Measurements from ENCODE around the gene WIPI1. TPM values are rescaled to one million over a fixed set of nuclear protein-coding genes. Genes with fewer than 3 reads are reported as not detected.

WIPI1 gene
- total RNA-seq, 1 experiment from 2014 or later: 38.4 TPM

DNA sequence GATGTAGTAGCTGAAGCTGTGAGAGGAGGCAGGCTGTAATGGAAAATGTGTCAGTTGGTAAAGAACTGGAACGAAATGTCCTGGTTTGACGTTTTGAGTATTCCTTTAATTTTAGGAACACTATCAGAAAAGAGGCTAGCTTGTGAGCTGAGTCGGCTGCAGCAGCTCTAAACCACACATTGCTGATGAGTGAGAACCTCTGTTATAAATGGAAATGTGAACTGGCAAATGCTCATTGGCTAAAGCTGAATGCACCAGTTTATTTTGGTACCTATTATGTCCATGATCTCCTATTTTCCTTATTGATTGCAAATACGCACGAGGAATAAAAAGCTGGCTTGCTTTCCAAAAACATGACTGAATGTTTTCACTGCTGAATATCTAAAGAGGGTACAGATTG is 11.0 kb upstream of the WIPI1 start:
- intact Hi-C loops (cut with micrococcal nuclease): no loop called here
- H3K27ac Mint-ChIP-seq (ENCODE audit: low read depth, unreplicated experiment): no peak overlapping the region
- ChIA-PET CTCF (interaction anchor here (1.0 to 3.0 kb wide), 4 partner anchors 16 to 769 kb away, joined by 3 to 10 read pairs (median 6); no protein-coding TSS in a partner anchor), POLR2A (interaction anchor here (0.7 to 3.8 kb wide), 3 partner anchors 10 to 44 kb away, joined by 3 to 19 read pairs (median 4); partner anchors contain the start of genes PRKAR1A and WIPI1)
- H3K9me3 Mint-ChIP-seq (ENCODE audit: unreplicated experiment): no peaks in the 10 kb centered on the region
- no peak for DNase-seq (ENCODE audit: unreplicated experiment)
- TF ChIP-seq, protein P1, sequence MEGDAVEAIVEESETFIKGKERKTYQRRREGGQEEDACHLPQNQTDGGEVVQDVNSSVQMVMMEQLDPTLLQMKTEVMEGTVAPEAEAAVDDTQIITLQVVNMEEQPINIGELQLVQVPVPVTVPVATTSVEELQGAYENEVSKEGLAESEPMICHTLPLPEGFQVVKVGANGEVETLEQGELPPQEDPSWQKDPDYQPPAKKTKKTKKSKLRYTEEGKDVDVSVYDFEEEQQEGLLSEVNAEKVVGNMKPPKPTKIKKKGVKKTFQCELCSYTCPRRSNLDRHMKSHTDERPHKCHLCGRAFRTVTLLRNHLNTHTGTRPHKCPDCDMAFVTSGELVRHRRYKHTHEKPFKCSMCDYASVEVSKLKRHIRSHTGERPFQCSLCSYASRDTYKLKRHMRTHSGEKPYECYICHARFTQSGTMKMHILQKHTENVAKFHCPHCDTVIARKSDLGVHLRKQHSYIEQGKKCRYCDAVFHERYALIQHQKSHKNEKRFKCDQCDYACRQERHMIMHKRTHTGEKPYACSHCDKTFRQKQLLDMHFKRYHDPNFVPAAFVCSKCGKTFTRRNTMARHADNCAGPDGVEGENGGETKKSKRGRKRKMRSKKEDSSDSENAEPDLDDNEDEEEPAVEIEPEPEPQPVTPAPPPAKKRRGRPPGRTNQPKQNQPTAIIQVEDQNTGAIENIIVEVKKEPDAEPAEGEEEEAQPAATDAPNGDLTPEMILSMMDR (IDR thresholded peaks at IDR 0.05; ENCODE audit: unreplicated experiment): no peak
- no peaks in the 10 kb centered on the region for H3K4me1 Mint-ChIP-seq (ENCODE audit: insufficient read depth, unreplicated experiment)
- no TSS peak for BruUV-seq (replicated peaks)
- no peaks in the 10 kb centered on the region for H3K36me3 Mint-ChIP-seq (ENCODE audit: insufficient read depth, unreplicated experiment)
- H3K27me3 Mint-ChIP-seq (ENCODE audit: insufficient read depth, unreplicated experiment): peaks cover 28% of the 10 kb centered on the region
- no peak overlapping the region for H3K4me3 Mint-ChIP-seq (ENCODE audit: unreplicated experiment)

DNA sequence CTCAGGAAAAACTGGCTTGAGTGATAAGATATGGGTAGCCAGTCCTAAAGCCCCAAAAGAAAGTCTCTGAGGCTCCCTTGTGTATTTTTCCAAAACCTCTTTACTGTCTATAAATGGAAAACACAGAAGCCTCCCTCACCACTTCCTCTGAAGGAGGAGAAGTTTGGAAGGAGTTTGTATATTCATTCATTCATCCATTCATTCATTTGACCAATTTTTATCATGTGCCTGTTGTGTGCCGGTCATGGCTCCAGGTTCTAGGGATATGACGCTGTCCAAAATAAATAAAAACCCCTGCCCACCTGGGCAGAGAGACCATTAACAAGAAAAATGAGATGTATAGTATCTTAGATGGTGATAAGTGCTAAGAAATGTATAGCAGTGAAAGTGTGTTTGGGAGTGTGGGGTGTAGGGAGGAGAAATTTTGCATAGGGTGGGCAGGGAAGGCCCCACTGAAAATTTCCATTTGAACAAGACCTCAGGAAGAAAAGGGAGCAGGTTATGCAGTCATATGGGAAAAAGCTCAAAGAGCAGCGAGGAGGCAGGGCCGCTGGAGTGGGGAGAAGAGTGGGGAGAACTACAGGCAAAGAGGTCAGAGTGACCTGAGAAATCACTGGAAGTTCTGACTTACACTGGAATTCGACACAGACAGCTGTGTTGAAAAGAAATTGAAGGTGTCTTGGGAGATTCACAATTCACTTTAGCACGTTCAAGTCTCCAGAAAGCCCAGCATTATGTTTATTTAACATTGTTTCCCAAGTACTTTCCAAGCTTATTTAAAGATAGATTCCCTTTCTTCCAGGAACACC is 6.1 kb upstream of the WIPI1 start:
- Mint-ChIP-seq H3K27ac (ENCODE audit: low read depth, unreplicated experiment) (no peak overlapping the region), H3K4me1 (ENCODE audit: insufficient read depth, unreplicated experiment) (peaks cover 18% of the 10 kb centered on the region), H3K27me3 (ENCODE audit: insufficient read depth, unreplicated experiment) (peaks cover 14% of the 10 kb centered on the region), H3K36me3 (ENCODE audit: insufficient read depth, unreplicated experiment) (no peaks in the 10 kb centered on the region), H3K4me3 (ENCODE audit: unreplicated experiment) (no peak overlapping the region), H3K9me3 (ENCODE audit: unreplicated experiment) (no peaks in the 10 kb centered on the region)
- TF ChIP-seq, protein P1 (IDR thresholded peaks at IDR 0.05; ENCODE audit: unreplicated experiment): peak; percentile 7
- BruUV-seq (replicated peaks): no TSS peak
- CTCF ChIA-PET: interaction anchor here (0.6 to 4.3 kb wide), 14 partner anchors 11 to 565 kb away, joined by 3 to 26 read pairs (median 4); partner anchors contain the start of gene AMZ2
- intact Hi-C loops (cut with micrococcal nuclease): loop anchor here (1.0 to 5.0 kb wide), 6 partner anchors 27 to 746 kb away; partner anchors contain the start of gene NOL11
- DNase-seq (ENCODE audit: unreplicated experiment): no peak
- POLR2A ChIA-PET: interaction anchor here (0.7 to 8.8 kb wide), 2 partner anchors 49 to 202 kb away, joined by 3 to 114 read pairs; partner anchors contain the start of gene PRKAR1A

DNA sequence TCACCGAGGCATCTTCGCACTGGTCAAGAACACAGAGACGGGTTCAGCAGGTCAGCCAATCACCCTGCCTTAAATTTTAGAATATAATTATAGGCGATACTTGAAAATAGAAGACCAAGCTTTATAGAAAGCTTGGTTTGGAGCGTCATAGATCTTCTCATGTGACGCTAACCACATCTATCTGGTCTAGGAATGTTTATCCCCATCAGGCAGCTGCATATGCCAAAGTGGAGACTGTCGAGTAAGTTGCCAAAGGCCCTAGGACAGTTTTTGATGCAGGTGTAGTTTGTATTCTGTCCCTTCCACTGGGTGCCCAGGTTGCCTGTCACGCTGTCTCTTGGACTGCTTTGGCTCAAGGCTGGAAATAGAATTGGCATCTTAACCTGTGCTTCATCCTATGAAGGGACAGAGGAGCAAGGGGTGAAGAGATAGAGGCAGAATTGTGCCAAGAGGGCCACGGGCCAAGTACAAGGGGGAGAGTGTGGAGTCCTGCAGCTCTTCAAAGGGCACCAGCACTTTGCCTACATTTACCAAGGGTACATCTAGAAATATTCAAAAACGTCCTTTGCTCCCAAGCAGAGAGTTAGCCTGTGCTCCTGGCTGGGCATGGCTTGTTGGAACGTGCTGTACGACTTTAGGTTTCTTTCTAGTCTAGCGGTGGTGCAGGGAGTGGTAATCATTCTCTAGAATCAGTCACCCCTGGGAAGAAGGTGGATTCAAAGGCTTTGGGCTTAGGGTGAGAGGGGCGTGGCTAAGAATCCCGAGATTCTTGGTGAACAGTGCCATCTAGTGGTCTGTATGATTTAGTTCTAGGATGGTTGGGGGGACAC is 5.3 kb upstream of the WIPI1 start:
- Mint-ChIP-seq H3K4me3 (ENCODE audit: unreplicated experiment) (no peak overlapping the region), H3K27ac (ENCODE audit: low read depth, unreplicated experiment) (no peak overlapping the region), H3K9me3 (ENCODE audit: unreplicated experiment) (no peaks in the 10 kb centered on the region), H3K4me1 (ENCODE audit: insufficient read depth, unreplicated experiment) (peaks cover 22% of the 10 kb centered on the region), H3K36me3 (ENCODE audit: insufficient read depth, unreplicated experiment) (no peaks in the 10 kb centered on the region), H3K27me3 (ENCODE audit: insufficient read depth, unreplicated experiment) (peaks cover 6% of the 10 kb centered on the region)
- TF ChIP-seq, protein P1 (IDR thresholded peaks at IDR 0.05; ENCODE audit: unreplicated experiment): peak; percentile 70
- peak; percentile 90 for DNase-seq (ENCODE audit: unreplicated experiment)
- ChIA-PET CTCF (interaction anchor here (0.5 to 2.2 kb wide), 16 partner anchors 9 to 404 kb away, joined by 3 to 12 read pairs (median 4); partner anchors contain the start of gene AMZ2), POLR2A (interaction anchor here (0.8 to 8.8 kb wide), 5 partner anchors 50 to 711 kb away, joined by 3 to 114 read pairs (median 6); partner anchors contain the start of gene PRKAR1A)
- BruUV-seq (replicated peaks): no TSS peak
- intact Hi-C loops (cut with micrococcal nuclease): loop anchor here (1.0 to 5.0 kb wide), 6 partner anchors 26 to 745 kb away; partner anchors contain the start of gene NOL11
